GM18951 (cell line): ENCODE results near the gene ONECUT2.

Experiments
- POLR2A ChIP-seq: IDR thresholded peaks from 4 replicates; pipeline ENCODE4 v1.6.1; 2011; ENCODE audit warnings: mild to moderate bottlenecking; ENCODE audit not compliant: insufficient read length, insufficient read depth; ENCODE audit errors: extremely low read depth
- in situ Hi-C: fragments of 300-500 bp; cut with MboI; formaldehyde crosslinking; loops from one replicate; pipeline ENCODE4 v1.12.0; 2022; ENCODE audit warnings: low sequenced_read_pairs, mixed read lengths, inconsistent platforms; ENCODE audit not compliant: unreplicated experiment

Gene ONECUT2

DNA sequence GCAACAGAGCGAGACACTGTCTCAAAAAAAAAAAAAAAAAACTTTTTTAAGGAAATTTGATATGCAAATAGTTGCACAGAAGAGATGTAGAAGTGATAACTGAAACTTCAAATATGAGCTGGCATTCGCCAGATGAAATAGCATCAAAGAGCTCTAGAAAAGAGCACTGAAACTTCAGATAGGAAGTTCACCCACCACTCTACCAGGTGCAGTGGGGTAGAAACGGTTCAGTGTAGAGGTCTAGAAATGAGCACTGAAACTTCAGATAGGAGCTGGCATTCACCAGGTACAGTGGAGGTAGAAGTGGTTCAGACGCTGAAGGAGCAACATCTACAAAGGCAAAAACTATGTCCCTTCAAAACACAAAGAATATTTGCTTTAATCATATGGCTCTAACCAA lies 9.0 kb upstream of the ONECUT2 start:
- in situ Hi-C loops, result loop anchor here (25.0 kb wide), 1 partner anchor 564 kb away; no protein-coding TSS in a partner anchor

DNA sequence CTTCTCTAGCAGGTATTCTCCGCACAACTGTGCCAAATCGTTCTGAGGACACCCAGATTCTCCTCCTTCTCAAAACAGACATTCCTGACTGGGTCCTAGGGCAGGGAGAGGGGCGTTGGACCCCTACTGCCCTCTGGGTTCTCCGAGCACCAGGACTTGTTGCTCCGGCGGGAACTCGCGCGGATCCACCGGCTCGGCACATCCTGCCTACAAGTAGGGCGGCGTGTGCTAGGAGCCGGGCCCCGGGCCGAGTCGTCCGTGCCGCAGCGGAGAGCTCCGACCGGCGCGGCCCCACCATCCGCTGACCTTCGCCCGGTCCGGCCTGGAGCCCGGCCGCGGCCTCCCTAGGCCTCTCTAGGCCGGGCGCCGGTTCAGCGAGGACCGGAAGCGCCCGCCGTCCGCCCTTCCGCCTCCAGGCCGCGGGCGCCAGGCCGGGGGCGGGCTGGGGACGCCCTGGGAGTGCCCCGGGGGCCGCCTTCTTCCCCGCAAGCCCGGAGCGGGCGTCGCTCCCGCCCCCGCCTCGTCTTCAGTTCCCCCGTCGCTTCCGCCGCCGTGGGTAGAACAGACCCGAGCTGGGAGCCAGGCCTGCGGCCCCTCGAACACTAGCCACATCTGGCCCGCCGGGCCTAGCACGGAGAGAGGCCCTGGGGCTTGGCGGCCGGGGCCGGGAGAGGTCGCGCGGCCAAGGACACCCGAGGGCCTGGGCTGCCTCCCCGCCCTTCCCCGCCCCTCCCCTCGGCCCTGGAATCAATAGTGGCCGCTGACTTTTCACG lies 7.6 kb upstream of the ONECUT2 start:
- in situ Hi-C loops, result loop anchor here (25.0 kb wide), 1 partner anchor 565 kb away; no protein-coding TSS in a partner anchor
- TF ChIP-seq POLR2A, result no peak

More for the DNA sequence above, 9.0 kb upstream of the ONECUT2 start:
- TF ChIP-seq POLR2A, result no peak

DNA sequence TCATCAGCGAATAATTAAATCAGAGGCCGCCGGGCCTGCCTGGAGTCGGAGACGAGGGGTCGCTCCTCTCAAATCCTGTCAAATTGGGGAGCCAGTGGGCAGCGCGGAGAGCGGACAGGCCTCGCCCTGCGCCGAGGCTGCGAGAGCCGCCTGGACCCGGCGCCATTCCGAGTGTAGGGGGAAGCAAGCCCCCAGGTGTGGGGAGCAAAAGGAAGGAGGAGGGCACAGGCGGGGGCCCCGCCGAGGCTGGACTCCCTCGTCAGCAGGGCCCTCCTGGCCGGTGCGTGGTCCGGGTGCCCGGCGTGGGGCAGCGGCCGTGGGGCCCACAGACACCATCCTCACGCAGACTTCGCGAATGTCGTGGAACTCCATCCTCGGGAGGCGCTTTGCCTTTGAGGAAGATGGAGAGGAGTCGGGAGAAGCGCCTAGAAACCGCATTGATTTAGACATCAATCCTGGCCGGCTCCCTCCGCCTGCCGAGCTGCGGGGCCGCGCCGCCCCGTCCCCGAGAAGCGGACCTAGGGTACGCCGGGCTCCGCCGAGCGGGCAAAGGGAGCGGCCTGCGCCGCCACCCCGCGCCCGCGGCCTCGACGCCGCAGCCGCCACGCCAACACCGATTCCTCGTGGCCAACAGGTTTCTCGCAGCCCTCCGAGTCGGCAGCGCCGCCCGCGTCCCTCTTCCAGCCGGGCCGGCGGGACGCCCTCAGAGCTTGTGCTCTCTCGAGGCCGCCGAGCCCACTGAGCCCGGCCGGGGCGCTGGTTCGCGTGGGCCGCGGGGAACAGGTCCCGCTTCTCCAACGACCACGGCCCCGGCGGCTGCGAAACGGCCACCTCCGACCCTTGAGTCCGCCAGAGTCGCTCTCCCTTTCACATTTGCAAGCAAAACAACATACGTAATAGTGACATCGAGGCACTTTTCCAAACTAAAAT lies 6.7 kb upstream of the ONECUT2 start:
- TF ChIP-seq POLR2A, result no peak
- in situ Hi-C loops, result loop anchor here (25.0 kb wide), 1 partner anchor 566 kb away; no protein-coding TSS in a partner anchor

DNA sequence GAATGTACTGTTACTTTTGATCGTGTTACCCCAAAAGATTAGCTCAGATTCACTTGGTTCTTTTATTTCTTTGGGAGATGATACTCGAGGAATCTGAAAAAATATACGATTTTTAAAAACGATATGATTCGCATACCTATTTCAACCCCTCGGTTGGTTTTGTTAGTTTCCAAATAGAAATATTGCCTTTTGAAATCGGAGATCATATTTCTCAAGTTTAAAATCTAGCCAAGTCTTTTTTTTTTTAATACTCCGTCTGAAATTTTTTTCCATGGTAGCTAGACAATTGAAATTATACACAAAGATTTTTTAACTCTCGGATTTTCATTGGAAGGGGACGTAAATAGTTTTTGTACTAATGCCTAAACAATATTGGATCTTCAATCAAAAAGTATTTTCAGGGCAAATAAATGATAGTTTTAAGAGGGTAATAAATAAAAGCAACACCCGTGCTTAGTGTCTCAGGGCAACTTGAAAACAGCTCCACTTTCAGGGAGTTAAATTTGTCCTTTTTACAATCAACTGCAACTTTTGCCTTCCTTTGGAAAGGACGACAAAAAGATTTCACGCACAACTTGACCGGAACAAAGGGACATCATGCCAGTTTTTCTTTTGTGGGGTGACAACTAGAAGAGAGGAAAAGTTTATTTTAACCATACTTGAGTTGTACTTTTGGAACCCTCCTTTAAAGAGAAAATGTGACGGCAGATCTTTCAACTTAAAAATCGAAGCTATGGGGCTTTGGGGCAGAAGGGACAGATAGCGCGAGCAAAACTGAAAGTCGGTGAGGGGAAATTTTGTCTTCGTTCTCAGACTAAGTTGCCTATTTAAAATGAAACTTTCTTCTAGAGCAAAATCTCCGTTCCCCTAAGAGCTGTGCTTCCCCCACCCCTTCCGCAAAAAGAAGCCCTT lies 5.8 kb upstream of the ONECUT2 start:
- in situ Hi-C loops, result loop anchor here (25.0 kb wide), 1 partner anchor 567 kb away; no protein-coding TSS in a partner anchor
- no peak for TF ChIP-seq POLR2A

DNA sequence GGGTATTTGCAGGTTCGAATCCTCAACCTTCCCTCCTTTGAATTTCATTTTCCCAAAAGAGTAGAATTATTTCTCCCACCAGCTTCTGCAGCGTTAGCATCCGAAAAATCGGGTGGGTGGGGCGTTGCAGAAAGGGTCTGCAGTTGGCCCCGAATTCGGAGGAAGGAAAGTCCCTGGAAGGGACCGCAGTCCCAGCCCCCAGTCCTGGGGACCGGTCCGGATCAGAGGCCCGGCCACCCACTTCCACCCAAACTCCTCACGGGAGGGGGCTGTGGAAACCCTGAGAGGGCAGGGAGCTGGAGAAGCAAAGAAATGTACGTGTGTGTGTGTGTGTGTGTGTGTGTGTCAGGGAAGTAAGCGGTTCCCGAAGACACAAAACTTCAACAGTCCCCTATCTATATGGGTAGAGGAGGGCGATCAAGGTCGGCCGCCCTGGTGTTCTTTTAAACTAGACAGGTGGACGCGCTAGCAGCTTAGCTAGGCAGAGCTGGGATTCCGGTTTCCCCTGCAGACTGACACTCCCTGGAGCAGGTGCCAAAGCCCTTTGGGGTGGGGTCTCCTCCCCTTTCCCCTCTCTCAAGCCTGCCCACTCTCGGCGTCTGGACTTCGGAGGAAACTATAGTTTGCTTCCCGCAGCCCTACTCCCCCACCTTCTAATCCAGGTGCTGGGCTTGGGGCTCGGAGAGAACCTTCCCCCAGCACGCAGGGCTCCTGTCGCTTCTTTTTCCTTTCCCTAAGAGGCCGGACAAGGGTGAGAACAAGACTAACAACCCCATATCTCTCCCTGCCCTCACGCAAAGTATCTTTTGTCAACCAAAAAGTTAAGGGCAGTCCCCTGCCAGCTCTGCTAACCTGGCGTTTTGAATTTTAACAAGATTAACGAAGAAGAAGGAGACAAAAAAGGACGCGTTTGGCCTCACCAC lies 4.8 kb upstream of the ONECUT2 start:
- in situ Hi-C loops, result loop anchor here (25.0 kb wide), 1 partner anchor 568 kb away; no protein-coding TSS in a partner anchor

DNA sequence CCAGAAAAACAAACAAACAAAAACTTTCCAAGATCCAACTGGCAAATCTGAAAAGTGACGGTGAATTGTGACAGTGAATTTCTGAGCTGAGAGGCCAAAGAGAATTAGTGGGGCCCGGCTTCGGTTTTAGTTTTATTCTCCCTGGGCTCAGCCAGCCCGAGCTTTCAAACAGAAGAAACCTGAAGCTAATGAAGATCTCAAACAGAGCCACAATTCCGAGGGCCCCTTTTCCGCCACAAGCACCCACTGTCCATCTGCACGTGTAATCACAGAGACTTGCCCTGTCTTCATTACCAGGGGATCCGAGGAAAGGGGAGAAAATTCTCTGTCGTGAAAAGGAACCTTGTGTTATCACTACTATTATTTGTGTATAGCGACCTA lies 4.2 kb upstream of the ONECUT2 start:
- in situ Hi-C loops, result loop anchor here (25.0 kb wide), 1 partner anchor 569 kb away; no protein-coding TSS in a partner anchor
- TF ChIP-seq POLR2A, result no peak

More for the DNA sequence above, 4.8 kb upstream of the ONECUT2 start:
- TF ChIP-seq POLR2A, result no peak

DNA sequence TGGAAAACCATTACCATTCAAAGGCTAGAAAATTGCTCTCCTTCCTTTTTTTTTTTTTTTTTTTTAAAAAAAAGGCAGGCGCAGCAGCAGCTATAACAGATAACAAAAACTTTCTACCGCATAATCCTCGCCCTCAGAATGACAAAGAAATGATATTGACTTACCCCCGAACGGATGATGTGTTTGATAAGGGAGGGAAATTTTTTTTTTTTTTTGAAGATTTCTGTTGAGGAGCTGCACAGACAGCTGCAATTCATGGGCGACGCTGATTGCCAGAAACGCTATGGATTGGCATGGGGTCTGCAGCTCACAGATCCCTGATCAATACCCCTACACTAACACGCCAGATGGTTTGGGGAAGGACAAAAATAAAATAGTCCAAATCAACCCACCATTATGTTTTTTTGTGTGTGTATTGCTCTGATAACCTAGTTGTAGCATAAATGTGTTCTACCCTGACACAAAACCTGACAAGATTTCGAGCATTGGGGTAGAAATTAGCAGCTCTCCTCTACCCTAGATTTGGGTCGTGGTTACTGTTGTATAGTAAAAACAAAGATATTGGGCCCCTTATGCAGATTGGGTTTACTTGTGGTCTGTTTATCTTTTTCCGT lies 3.6 kb upstream of the ONECUT2 start:
- no peak for TF ChIP-seq POLR2A
- in situ Hi-C loops, result loop anchor here (25.0 kb wide), 1 partner anchor 569 kb away; no protein-coding TSS in a partner anchor

DNA sequence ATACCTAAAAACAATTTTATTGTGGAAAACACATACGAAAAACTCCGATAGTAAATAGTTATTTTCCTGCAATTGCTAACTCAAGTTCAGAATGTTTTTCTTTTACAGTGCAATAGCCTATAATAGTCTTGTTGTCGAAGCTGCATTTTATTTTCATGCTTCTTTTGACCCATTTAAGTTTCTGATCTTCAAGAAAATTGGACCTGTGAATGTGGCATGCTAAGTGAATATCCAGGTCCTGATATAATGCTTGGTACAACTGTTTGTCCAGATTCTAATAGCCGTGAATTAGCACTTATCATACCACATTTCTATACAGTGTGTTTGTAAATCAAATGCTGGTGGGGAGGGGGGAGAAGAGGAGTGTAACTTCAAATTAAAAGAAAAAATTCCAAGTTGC lies 3.0 kb upstream of the ONECUT2 start:
- in situ Hi-C loops, result loop anchor here (25.0 kb wide), 1 partner anchor 570 kb away; no protein-coding TSS in a partner anchor
- no peak for TF ChIP-seq POLR2A

DNA sequence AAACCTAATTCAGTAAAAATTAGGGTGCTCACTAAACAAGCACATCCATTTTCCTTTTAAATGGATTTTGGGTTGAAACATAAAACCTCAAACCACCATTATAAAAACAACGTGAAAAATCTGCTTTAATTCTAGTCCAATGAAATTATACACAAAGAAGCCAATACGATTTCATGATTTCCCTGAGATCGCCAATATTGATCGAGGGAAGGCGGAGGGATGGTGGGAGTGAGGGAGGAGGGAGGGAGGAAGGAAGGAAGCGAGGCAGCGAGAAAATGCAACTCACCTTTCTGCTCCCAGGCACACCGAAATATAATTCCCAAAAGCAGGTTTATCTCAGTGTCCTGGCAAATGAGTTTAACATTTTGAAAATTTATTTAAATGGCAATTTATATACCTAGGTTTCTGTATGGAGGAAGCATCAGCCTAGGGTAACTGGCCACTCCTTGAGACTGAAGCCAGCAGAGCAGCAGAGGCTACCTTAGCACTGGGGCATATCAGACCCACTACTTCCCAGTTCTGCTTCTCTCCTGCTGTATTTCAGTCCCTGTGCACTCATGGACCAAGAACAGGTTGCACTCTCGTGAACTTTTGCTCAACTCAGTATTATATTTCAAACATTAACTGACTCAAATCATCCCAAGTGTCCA lies 2.3 kb upstream of the ONECUT2 start:
- in situ Hi-C loops, result loop anchor here (25.0 kb wide), 1 partner anchor 571 kb away; no protein-coding TSS in a partner anchor
- no peak for TF ChIP-seq POLR2A

DNA sequence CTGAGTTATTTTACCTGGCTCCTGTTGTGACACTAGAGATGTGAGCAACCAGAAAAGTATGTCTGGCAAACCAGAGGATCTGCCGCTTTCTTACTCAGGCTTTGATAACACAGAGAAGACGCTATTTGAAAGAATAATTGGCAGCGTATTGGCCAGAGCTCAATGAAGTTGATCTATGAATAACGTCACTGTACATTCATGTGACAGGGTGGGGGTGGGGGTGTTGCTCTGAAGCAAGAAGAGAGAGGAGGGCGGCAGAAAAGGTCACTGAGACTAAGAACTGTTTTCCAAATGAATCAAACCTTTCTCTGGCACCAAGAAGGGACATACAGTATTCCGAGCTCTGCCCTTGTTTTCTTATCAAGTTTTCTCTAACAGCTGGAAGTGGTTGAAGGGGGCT lies 1.7 kb upstream of the ONECUT2 start:
- in situ Hi-C loops, result loop anchor here (25.0 kb wide), 1 partner anchor 571 kb away; no protein-coding TSS in a partner anchor
- TF ChIP-seq POLR2A, result no peak
